GM19395 (cell line): Measurements from ENCODE around the gene TBL3.
"Not testable (repeated sequence)": the region's sequence is repeated elsewhere in the genome, so short reads cannot be mapped to it uniquely, and the experiment has no call there.

Experiments
- ATAC-seq: cut with Tn5 transposase; IDR thresholded peaks from one replicate; pipeline ENCODE4 v1.9.1; 2021; ENCODE audit warnings: mild to moderate bottlenecking, moderate library complexity; ENCODE audit not compliant: unreplicated experiment

The TBL3 gene

GRCh38 chr16:1998852-1999801, 27.3 kb downstream of the TBL3 start:
- no peak for ATAC-seq

GRCh38 chr16:1999866-2000514, 28.1 kb downstream of the TBL3 start:
- no peak for ATAC-seq

GRCh38 chr16:2001035-2001434, 29.2 kb downstream of the TBL3 start:
- no peak for ATAC-seq

- ATAC-seq: no peak
These were observed 29.9 kb downstream of the TBL3 start for GRCh38 chr16:2001456-2002355.

GRCh38 chr16:2002406-2003230, 30.8 kb downstream of the TBL3 start:
- no peak for ATAC-seq

- no peak for ATAC-seq
These were observed 31.5 kb downstream of the TBL3 start for GRCh38 chr16:2003231-2003826.

- no peak for ATAC-seq
These were observed 32.2 kb downstream of the TBL3 start for GRCh38 chr16:2003827-2004641.

- no peak for ATAC-seq
These were observed 33.1 kb downstream of the TBL3 start for GRCh38 chr16:2004795-2005517.

GRCh38 chr16:2005646-2006045, 33.8 kb downstream of the TBL3 start:
- ATAC-seq: no peak

- no peak for ATAC-seq
These were observed 34.5 kb downstream of the TBL3 start for GRCh38 chr16:2006317-2006716.

GRCh38 chr16:2007081-2007836, 35.4 kb downstream of the TBL3 start:
- ATAC-seq: no peak

GRCh38 chr16:2008009-2008526, 36.2 kb downstream of the TBL3 start:
- ATAC-seq: no peak

- no peak for ATAC-seq
These were observed 36.8 kb downstream of the TBL3 start for GRCh38 chr16:2008631-2009163.

- ATAC-seq: peak; percentile 47
These were observed 37.4 kb downstream of the TBL3 start for GRCh38 chr16:2009164-2009711.

- peak; percentile 67 for ATAC-seq
These were observed 38.1 kb downstream of the TBL3 start, which contains the start of gene ZNF598 for GRCh38 chr16:2009791-2010510. Gene ZNF598, minus strand, starts transcription at chr16:2009821.

- ATAC-seq: not testable (repeated sequence)
These were observed 39.9 kb downstream of the TBL3 start for GRCh38 chr16:2011726-2012125.
